ENCODE data around the gene CANX. TPM values are rescaled to one million over a fixed set of nuclear protein-coding genes. Genes with fewer than 3 reads are reported as not detected.

CANX gene
- total and polyA plus RNA-seq, 2 donors (not counting 3 experiments of a cell fraction or from before 2014, with no cell fraction given) = 193 to 986 TPM

DNA sequence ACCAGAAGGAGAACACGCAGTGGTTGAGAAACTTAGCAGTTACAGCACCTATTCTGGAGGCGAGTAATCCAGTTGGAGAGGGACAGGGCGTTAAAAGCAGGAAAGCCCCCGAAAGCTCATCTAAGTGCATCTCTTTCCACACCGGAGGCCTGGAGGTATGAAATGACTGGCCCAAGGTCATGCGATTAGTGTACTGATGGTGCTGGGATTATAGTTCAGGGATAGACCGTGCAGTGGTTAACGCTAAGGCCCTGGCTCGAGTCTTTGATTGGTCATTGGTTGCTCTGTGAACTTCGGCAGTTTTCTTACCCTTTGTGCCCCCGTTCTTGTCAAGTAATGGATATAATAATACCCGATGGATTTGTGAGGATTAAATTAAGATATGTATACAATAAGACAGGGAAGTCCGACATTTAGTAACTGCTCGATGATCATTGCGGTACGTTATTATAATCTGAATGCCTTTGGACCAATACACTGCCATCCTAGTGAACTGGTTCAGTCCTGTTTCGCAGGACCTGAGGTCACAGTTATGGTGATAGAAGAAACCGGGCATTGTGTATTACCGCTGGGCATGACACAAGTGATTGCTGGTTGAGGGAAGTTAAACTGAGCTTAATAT, 960 bp downstream of the CANX start:
- Histone ChIP-seq H3K9ac (replicated peaks; ENCODE audit: extremely low read depth, insufficient read depth, low read length) (peak overlapping the region; percentile 96), H2AFZ (ENCODE audit: low read depth, low read length) (no peak overlapping the region), H3K9me1 (replicated peaks; ENCODE audit: control insufficient read depth, extremely low read depth, insufficient read depth, low read length) (no peaks in the 10 kb centered on the region), H3K4me2 (ENCODE audit: insufficient read depth, low read length) (peak overlapping the region; percentile 71), H3K27ac (ENCODE audit: insufficient read depth, low read depth, low read length) (peak overlapping the region; percentile 90), H3K79me2 (ENCODE audit: control insufficient read depth, insufficient read depth, low read length) (peaks cover 58% of the 10 kb centered on the region), H3K36me3 (ENCODE audit: control insufficient read depth in 2 of 2, extremely low read depth in 1 of 2, insufficient read depth in 2 of 2, low read length in 2 of 2) (peaks cover 3 to 4% of the 10 kb centered on the region in 2 experiments), H3K9me3 (replicated peaks; ENCODE audit: control insufficient read depth, insufficient read depth, low read length) (no peaks in the 10 kb centered on the region), H3K27me3 (ENCODE audit: control insufficient read depth in 2 of 2, insufficient read depth in 2 of 2, low read length in 2 of 2) (no peaks in the 10 kb centered on the region), H3K4me1 (ENCODE audit: control insufficient read depth, extremely low read depth, insufficient read depth, low read length) (peaks cover 18% of the 10 kb centered on the region), H4K20me1 (replicated peaks; ENCODE audit: control insufficient read depth, extremely low read depth, insufficient read depth, low read length) (no peaks in the 10 kb centered on the region), H3K4me3 (replicated peaks in 1 of 3; ENCODE audit: insufficient read depth in 1 of 3, low read depth in 1 of 3, low read length in 3 of 3) (peak overlapping the region; percentile 59 to 96 (median 90))
- ChIA-PET POLR2A (interaction anchor here (4.4 kb wide), 1 partner anchor 76 kb away, joined by 18 read pairs; the partner anchor contains the start of gene HNRNPH1), CTCF (interaction anchor here (0.9 kb wide), 1 partner anchor 16 kb away, joined by 3 read pairs; no protein-coding TSS in a partner anchor)
- DNase-seq (ENCODE audit: low read depth, low spot score) (peak; percentile 60), FAIRE-seq (peak; percentile 85)
- BruUV-seq (replicated peaks) = TSS peak; percentile 47
- TF ChIP-seq, protein P1, sequence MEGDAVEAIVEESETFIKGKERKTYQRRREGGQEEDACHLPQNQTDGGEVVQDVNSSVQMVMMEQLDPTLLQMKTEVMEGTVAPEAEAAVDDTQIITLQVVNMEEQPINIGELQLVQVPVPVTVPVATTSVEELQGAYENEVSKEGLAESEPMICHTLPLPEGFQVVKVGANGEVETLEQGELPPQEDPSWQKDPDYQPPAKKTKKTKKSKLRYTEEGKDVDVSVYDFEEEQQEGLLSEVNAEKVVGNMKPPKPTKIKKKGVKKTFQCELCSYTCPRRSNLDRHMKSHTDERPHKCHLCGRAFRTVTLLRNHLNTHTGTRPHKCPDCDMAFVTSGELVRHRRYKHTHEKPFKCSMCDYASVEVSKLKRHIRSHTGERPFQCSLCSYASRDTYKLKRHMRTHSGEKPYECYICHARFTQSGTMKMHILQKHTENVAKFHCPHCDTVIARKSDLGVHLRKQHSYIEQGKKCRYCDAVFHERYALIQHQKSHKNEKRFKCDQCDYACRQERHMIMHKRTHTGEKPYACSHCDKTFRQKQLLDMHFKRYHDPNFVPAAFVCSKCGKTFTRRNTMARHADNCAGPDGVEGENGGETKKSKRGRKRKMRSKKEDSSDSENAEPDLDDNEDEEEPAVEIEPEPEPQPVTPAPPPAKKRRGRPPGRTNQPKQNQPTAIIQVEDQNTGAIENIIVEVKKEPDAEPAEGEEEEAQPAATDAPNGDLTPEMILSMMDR (IDR thresholded peaks at IDR 0.05; ENCODE audit: extremely low read depth in 1 of 2, insufficient read depth in 1 of 2, low read depth in 1 of 2, low read length in 2 of 2) = no peak
- peak; percentile 41 for TF ChIP-seq POLR2AphosphoS5 (IDR thresholded peaks at IDR 0.05; ENCODE audit: insufficient read depth, low read depth, low read length)
- dilution Hi-C loops (cut with MboI; ENCODE audit: extremely low pct_ligation_motif_present, low sequenced_read_pairs) = no loop called here
- intact Hi-C loops (cut with micrococcal nuclease) = loop anchor here (1.0 to 5.0 kb wide), 4 partner anchors 77 to 1543 kb away; partner anchors contain the start of genes HNRNPH1, MGAT4B, MRNIP and RACK1

DNA sequence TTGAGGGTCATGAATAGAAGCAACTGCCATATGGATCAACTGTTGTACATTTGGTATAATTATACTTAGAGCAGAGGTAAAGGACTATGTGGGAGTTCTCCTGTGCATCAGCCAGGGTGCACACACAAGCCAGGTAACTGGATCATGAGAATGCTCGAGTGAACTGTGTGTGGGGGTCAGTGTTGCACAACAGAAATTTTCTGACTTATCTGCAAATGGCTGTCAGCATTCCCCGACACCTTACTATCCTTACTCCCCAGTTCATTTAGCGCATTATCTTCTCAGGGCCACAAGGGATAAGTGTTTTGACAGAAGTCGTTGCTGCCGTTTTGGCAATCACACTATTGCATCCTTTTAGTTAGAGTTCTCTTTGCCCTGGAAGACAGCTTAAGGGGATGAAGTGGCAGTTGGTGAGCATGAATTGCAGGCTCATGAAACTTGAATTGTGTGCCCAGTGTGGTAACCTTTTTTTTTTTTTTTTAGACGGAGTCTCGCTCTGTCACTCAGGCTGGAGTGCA, 1.7 kb downstream of the CANX start:
- H3K27ac ChIP-seq (ENCODE audit: insufficient read depth, low read depth, low read length) = no peak overlapping the region
- peaks cover 4 to 5% of the 10 kb centered on the region in 2 experiments for H3K36me3 ChIP-seq (ENCODE audit: control insufficient read depth in 2 of 2, extremely low read depth in 1 of 2, insufficient read depth in 2 of 2, low read length in 2 of 2)
- H3K4me2 ChIP-seq (ENCODE audit: insufficient read depth, low read length) = peak overlapping the region; percentile 71
- H3K9ac ChIP-seq (replicated peaks; ENCODE audit: extremely low read depth, insufficient read depth, low read length) = peak overlapping the region; percentile 96
- CTCF ChIA-PET = interaction anchor here (1.8 kb wide), 1 partner anchor 12 kb away, joined by 3 read pairs; no protein-coding TSS in a partner anchor
- peak overlapping the region in 2 of 3 experiments; percentile 59 to 96 for H3K4me3 ChIP-seq (replicated peaks in 1 of 3; ENCODE audit: insufficient read depth in 1 of 3, low read depth in 1 of 3, low read length in 3 of 3)
- no TSS peak for BruUV-seq (replicated peaks)
- peaks cover 66% of the 10 kb centered on the region for H3K79me2 ChIP-seq (ENCODE audit: control insufficient read depth, insufficient read depth, low read length)
- intact Hi-C loops (cut with micrococcal nuclease) (no loop called here), dilution Hi-C loops (cut with MboI; ENCODE audit: extremely low pct_ligation_motif_present, low sequenced_read_pairs) (no loop called here)
- TF ChIP-seq, protein P2, sequence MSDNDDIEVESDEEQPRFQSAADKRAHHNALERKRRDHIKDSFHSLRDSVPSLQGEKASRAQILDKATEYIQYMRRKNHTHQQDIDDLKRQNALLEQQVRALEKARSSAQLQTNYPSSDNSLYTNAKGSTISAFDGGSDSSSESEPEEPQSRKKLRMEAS (IDR thresholded peaks at IDR 0.05; ENCODE audit: insufficient read depth, insufficient read length) = no peak
- TF ChIP-seq MYC (IDR thresholded peaks at IDR 0.05; ENCODE audit: low read depth, low read length) (no peak), EZH2 (IDR thresholded peaks at IDR 0.05; ENCODE audit: borderline replicate concordance, low read depth, low read length, severe bottlenecking) (no peak), GATA2 (IDR thresholded peaks at IDR 0.05; ENCODE audit: insufficient read depth, insufficient read length, low read depth, low read length) (no peak), POLR2AphosphoS5 (IDR thresholded peaks at IDR 0.05; ENCODE audit: insufficient read depth, low read depth, low read length) (no peak), JUN (IDR thresholded peaks at IDR 0.05; ENCODE audit: borderline replicate concordance, insufficient read depth, insufficient read length, low read depth) (no peak), POLR2A (IDR thresholded peaks at IDR 0.05; ENCODE audit: low read depth, low read length) (no peak), FOS (IDR thresholded peaks at IDR 0.05; ENCODE audit: borderline replicate concordance, insufficient read depth, low read length) (no peak)
- TF ChIP-seq, protein P1 (IDR thresholded peaks at IDR 0.05; ENCODE audit: extremely low read depth in 1 of 2, insufficient read depth in 1 of 2, low read depth in 1 of 2, low read length in 2 of 2) = no peak
- POLR2A ChIA-PET = interaction anchor here (0.7 to 4.4 kb wide), 3 partner anchors 32 to 141 kb away, joined by 6 to 18 read pairs (median 6); partner anchors contain the start of gene HNRNPH1
- H3K27me3 ChIP-seq (ENCODE audit: control insufficient read depth in 2 of 2, insufficient read depth in 2 of 2, low read length in 2 of 2) = no peaks in the 10 kb centered on the region
- peaks cover under 1% of the 10 kb centered on the region for H4K20me1 ChIP-seq (replicated peaks; ENCODE audit: control insufficient read depth, extremely low read depth, insufficient read depth, low read length)
- H3K9me3 ChIP-seq (replicated peaks; ENCODE audit: control insufficient read depth, insufficient read depth, low read length) = no peaks in the 10 kb centered on the region
- no peak overlapping the region for H2AFZ ChIP-seq (ENCODE audit: low read depth, low read length)
- FAIRE-seq = peak; percentile 26
- peak; percentile 18 for DNase-seq (ENCODE audit: low read depth, low spot score)
- peaks cover 18% of the 10 kb centered on the region for H3K4me1 ChIP-seq (ENCODE audit: control insufficient read depth, extremely low read depth, insufficient read depth, low read length)
- no peaks in the 10 kb centered on the region for H3K9me1 ChIP-seq (replicated peaks; ENCODE audit: control insufficient read depth, extremely low read depth, insufficient read depth, low read length)

Measured in endothelial cell of umbilical vein (primary cell).